Astrocyte of the hippocampus (primary cell): ENCODE results near the gene CCDC71L.

Experiments
- DNase-seq: peaks from one replicate; pipeline ENCODE4 v3.0.0; 2011; ENCODE audit warnings: low read depth, low spot score

The CCDC71L gene

GRCh38 chr7:106609416-106609815, 51.5 kb downstream of the CCDC71L start:
- DNase-seq = peak; percentile 58

DNA sequence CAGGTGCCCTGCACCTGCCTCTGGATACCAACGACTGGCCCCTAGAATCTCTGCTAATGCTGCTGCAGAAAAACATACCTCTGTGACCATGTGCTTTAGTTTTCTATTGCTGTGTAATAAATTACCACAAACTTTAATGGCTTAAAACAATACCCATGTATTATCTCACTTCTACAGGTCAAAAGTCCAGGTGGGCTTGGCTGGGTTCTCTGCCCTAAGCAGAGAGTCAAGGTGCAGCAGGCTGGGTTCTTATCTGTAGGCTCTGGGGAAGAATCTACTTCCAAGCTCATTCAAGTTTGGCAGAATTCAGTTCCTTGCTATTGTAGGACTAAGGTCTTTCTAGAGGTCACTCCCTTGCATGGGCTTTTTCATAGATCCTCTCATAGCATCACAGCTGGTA, 52.3 kb downstream of the CCDC71L start:
- DNase-seq = no peak
